Hypothalamus (tissue), 51 donors: ENCODE data around the gene DDX50.
A peak's percentile ranks its signal among the peaks of the same experiment; 100 is the strongest.
"Not testable (repeated sequence)": the region's sequence is repeated elsewhere in the genome, so short reads cannot be mapped to it uniquely, and the experiment has no call there.

Experiments used
- DNase-seq, 51 donors: peaks; one replicate each; lab custom pipeline; 2025; lab: John Stamatoyannopoulos, UW

DDX50 gene

DNA sequence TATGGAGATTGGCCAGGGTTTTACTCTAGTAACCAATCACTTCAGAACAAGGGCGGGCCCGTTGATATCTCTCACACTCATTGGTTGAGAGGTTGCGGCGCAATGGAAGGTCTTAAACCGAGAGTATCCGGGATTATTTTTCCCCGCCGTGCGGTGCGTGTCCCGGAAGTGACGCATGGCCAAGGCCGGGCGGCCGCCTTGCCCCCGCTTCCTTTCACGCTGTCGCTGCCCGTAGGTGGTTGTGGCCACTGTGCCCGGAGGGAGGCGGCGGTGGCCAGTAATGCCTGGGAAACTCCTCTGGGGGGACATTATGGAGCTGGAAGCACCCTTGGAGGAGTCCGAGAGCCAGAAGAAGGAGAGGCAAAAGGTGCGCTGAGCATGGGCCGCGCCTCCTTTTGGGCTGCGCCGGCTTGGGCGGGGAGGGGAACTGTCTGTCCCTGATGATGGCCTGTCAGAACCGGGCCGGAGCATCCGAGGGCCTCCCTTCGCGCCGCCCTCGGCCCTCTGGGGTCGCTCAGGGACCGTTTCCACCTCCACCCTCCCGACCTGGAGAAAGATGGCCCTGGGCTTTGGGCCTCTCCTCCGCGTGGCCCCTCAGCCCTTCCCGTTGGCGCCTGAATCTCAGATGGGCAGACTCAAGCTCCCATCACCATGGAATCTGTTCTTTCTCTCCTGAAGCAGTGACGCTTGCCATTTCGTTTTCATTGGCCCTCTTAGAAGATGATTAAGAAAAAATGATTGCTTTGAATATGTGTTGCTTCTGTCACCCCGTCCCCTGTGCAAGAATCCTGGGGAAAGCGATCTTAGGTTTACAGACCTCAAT, at the start of gene DDX50:
TSS of gene DDX50 (plus strand) at position 211 of the 823 bp plus-strand sequence. CDS start at position 281, 70 bp downstream.
- DNase-seq: peak; percentile 83 to 99 (median 96)

GRCh38 chr10:68856352-68856751, 44.8 kb upstream of the DDX50 start:
- no peak for DNase-seq

- no peak for DNase-seq
Measured at GRCh38 chr10:68857005-68857404, 44.1 kb upstream of the DDX50 start.

GRCh38 chr10:68861253-68861652, 39.9 kb upstream of the DDX50 start:
- no peak for DNase-seq

- no peak for DNase-seq
Measured at GRCh38 chr10:68864611-68865010, 36.5 kb upstream of the DDX50 start.

- DNase-seq: not testable (repeated sequence)
Measured at GRCh38 chr10:68868173-68868572, 32.9 kb upstream of the DDX50 start.

DNA sequence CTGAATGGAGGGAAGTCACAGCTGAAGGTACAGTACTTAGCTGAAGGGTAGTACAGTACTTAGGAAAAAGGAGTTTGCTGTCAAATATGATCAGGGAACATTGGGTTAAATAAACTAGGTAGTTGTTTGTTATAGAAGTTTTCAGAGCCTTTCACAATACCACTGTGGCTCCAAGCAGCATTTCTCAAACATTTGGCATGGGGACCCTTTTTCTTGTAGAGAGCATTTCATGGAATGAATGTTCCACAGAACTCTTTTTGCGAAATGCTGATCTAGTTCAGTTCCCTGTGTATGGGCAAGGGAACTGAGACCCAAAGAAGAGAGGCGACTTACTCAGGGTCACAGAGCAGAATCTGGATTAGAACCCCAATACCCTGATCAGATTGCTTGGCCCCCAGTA, 31.5 kb upstream of the DDX50 start:
- DNase-seq: peak in 1 of 51 donors; percentile 21

DNA sequence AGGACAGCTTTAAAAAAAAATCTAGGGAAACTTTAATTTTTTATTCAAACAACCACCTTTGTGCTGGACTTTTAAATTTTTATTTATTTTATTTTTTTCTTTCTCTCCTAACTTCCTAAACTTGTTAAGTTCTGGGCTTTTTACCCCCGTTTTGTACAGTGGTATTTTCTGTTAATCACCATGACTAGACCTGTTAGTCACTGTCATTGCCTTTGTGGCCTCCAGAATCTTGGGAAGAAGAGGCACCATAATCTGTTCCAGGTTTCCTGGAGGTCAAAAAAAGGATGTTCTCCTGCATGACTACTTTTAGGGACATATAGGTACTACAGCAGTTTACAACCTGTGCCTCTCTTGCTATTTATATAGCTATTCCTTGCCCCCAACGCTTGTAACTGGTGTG, 31.1 kb upstream of the DDX50 start:
- no peak for DNase-seq

GRCh38 chr10:68870545-68871104, 30.5 kb upstream of the DDX50 start:
- DNase-seq: no peak

DNA sequence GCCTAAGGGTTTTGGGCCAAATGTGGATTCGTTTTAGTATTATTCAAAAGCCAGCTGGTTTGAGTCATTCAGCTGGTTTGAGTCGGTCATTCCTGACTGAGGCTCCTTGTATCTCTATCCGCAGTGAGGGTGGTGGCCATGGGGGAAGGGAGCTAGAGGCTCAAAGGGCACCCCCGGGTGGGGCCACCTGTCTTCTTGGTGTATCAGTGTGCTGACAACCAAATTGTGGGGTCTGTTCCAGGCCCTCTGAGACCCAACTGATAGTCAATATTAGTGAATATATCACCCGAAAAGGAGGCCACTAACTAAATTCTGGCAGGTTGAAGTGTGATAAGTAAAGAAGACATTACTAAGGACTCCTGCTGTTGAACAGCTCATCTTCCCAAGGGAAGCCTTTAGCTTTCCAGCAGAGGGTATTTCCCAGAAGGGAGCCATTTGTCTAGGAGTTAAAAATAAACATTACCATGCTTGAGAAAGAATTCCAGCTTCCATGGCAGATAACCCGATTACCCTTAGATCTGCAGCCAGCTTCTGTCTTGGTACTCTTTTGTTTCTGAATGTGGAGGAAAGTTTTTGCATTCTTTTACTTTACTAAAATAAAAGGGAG, 29.9 kb upstream of the DDX50 start:
- peak in 2 of 51 donors; percentile 3 to 7 for DNase-seq

GRCh38 chr10:68871731-68872342, 29.3 kb upstream of the DDX50 start:
- DNase-seq: peak in 1 of 51 donors; percentile 26

GRCh38 chr10:68876246-68877138, 24.6 kb upstream of the DDX50 start:
- peak in 3 of 51 donors; percentile 6 to 28 (median 7) for DNase-seq

DNA sequence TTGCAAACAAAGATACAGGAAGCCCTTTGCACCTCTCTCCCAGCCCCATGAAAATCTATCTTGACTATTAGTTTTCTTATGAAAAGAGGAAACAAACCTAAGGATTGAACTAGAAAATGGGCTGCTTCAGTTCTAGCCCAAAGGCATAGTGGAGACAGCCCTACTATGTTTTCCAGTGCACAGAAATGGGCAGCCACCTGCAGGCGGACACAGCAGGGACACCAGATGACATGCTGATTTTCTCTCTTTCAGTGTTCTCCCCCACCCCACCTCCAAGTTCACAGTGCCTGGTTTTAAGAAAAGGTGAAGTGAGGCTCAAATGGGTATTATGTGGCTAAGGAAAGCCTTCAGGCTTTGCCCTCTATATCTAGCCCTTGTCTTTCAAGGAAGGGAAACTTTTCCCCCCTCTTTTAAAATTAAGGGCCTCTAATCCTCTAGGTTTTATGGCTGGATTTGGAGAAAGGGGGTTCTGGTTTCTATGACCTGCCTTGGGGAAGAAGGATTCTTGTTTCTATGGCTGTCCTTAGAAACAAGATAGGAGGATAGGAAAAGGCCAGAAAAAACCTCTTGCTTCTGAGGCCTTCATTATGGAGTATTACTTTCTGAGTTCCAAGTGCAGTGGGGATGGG, 23.5 kb upstream of the DDX50 start:
- no peak for DNase-seq

DNA sequence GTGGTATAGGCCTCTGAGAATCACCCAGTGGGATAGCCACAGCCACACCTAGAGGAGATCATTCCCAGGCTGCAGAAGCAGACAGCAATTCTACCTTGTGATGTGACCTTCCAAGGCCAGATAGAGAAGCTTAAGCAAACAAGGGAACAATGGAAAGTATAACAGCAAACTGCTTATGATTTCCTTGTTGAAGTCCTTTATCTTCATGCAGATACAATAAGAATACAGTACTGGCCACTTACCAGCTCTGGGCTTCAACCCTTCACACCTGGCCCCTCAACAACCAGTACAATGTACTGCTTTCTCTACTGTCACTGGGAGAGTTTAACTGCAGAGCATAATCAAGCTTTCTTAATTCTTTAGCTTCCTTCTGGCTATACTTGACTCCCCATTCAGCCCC, 22.6 kb upstream of the DDX50 start:
- no peak for DNase-seq

GRCh38 chr10:68879628-68880027, 21.5 kb upstream of the DDX50 start:
- no peak for DNase-seq

DNA sequence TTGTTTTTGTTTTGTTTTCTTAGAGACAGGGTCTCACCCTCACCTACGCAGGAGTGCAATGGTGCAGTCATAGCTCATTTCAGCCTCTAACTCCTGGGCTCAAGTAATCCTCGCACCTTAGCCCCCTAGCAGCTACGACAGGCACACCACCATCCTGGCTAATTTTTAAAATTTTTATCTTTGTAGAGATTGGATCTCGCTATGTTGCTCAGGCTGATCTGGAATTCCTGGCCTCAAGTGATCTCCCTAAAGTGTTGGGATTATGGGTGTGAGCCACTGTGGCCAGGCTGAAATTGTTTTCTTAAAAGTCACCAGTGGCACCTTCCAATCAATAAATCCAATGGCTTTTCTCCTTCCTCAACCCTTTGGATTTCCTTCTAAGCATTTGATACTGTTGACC, 20.9 kb upstream of the DDX50 start:
- DNase-seq: no peak

DNA sequence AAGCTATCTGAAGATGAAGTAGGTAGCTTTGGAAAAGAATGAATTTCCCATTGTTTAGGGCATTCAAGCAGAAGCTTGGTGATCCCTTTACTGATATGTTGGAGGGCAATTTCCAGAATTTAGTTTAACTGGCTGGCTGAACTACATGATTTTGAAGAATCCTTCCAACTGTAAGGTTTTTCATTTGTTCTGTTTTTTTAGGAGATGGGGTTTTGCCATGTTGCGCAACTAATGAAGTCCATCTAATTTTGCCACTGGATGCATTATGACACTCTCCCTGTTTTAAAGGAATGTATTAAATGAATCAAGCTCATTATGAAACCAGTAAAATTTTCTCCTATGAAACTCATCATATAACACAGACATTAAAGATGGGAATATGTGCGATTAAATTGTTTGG, 6.1 kb upstream of the DDX50 start:
- DNase-seq: no peak

GRCh38 chr10:68897336-68897741, 3.8 kb upstream of the DDX50 start:
- DNase-seq: peak in 25 of 51 donors; percentile 0 to 84 (median 30)

- DNase-seq: no peak
Measured at GRCh38 chr10:68899186-68899745, 1.8 kb upstream of the DDX50 start.
